ENCODE data around the gene KCNJ6. TPM values are rescaled to one million over a fixed set of nuclear protein-coding genes. Genes with fewer than 3 reads are reported as not detected.

KCNJ6 gene
- total and polyA plus RNA-seq, 2 of the 8 experiments (the other 6 are each of a cell fraction or from before 2014, with no cell fraction given): 0.51 to 1.2 TPM

DNA sequence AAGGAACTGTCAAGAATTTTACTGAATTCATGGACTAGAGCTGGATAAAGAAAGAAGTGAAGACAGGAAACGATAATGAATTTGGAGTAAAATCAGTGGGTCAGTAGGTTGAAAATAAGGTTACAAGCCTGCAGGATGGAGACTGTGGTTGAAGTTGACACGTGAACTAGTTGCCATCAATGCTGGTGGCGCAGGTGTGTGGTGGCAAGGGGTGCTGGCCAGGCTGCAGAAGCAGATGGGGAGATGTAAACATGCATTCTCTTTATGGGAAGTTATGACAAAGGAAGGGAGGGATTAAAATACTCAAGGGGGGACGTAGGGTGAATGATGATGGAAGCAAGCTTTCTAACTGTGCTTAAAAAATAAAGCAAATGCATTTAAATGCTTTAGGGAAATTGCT, 263.1 kb downstream of the KCNJ6 start:
- no peak overlapping the region for H3K27ac ChIP-seq (ENCODE audit: low read depth, low read length)
- H2BK5ac ChIP-seq (ENCODE audit: low read depth, low read length): no peak overlapping the region
- H3K14ac ChIP-seq (ENCODE audit: insufficient read length): no peak overlapping the region
- CTCF ChIA-PET (ENCODE audit: partially characterized antibody): interaction anchor here (1.0 to 1.6 kb wide), 3 partner anchors 8 to 47 kb away, joined by 3 to 5 read pairs (median 3); no protein-coding TSS in a partner anchor
- no peak for DNase-seq (ENCODE audit: low read depth in 1 of 2, low spot score in 2 of 2)
- H3K4me2 ChIP-seq (ENCODE audit: insufficient read depth in 1 of 2, low read depth in 2 of 2, low read length in 2 of 2): no peak overlapping the region
- H3K4me1 ChIP-seq (replicated peaks in 1 of 4; ENCODE audit: control insufficient read depth in 3 of 4, insufficient read depth in 4 of 4, low read length in 3 of 4): no peaks in the 10 kb centered on the region
- H2AK5ac ChIP-seq (ENCODE audit: low read depth, low read length): no peak overlapping the region
- no peaks in the 10 kb centered on the region for H4K20me1 ChIP-seq (replicated peaks in 1 of 2; ENCODE audit: control insufficient read depth in 1 of 2, insufficient read depth in 2 of 2, low read length in 2 of 2)
- no peak for FAIRE-seq
- H3K79me2 ChIP-seq (ENCODE audit: control insufficient read depth in 1 of 2, insufficient read depth in 2 of 2, low read length in 2 of 2): no peaks in the 10 kb centered on the region
- H3K23me2 ChIP-seq (ENCODE audit: low read depth, low read length): no peaks in the 10 kb centered on the region; the same call in 1 of the 2 replicates
- H4K5ac ChIP-seq (ENCODE audit: insufficient read length, low read depth, low read length): no peak overlapping the region
- WGBS, 2 experiments (ENCODE audit: extremely low coverage in 1 of 2, insufficient coverage in 1 of 2, insufficient read length in 1 of 2, insufficient replicate concordance in 2 of 2, low coverage in 1 of 2, low lambda C conversion rate in 2 of 2, missing lambda C conversion rate in 1 of 2): 92% methylated on average over 4 of the region's 4 CpGs; no CpG with 5 or more reads in 1 of the 2 experiments
- no peaks in the 10 kb centered on the region for H3K79me1 ChIP-seq (ENCODE audit: low read depth, low read length)
- no peak overlapping the region for H2AFZ ChIP-seq (ENCODE audit: low read length)
- H2BK20ac ChIP-seq (ENCODE audit: low read length): no peak overlapping the region
- H3K36me3 ChIP-seq (ENCODE audit: control insufficient read depth in 2 of 4, insufficient read depth in 4 of 4, low read length in 3 of 4): no peaks in the 10 kb centered on the region
- H3K18ac ChIP-seq (ENCODE audit: extremely low read depth, low read length): no peak overlapping the region
- no peaks in the 10 kb centered on the region for H3K27me3 ChIP-seq (replicated peaks in 1 of 4; ENCODE audit: control insufficient read depth in 3 of 4, extremely low read depth in 1 of 4, insufficient read depth in 3 of 4, low read length in 3 of 4)
- no peak overlapping the region for H4K91ac ChIP-seq (replicated peaks; ENCODE audit: insufficient read length, low read length)
- H2BK120ac ChIP-seq (replicated peaks; ENCODE audit: low read depth, low read length): no peak overlapping the region
- no peak overlapping the region for H3K4ac ChIP-seq (replicated peaks; ENCODE audit: insufficient read length, low read depth, low read length)
- no peak overlapping the region for H2BK15ac ChIP-seq (ENCODE audit: low read length)
- no peak overlapping the region for H3K4me3 ChIP-seq (ENCODE audit: extremely low read depth in 1 of 4, insufficient read depth in 2 of 4, low read depth in 3 of 4, low read length in 4 of 4)
- POLR2A ChIA-PET (ENCODE audit: partially characterized antibody): no interaction called here
- no peak overlapping the region for H3K56ac ChIP-seq (replicated peaks; ENCODE audit: insufficient read length, low read depth, low read length)
- H4K8ac ChIP-seq (ENCODE audit: extremely low read depth, insufficient read depth, low read length): no peak overlapping the region
- H3K9ac ChIP-seq (replicated peaks in 1 of 4; ENCODE audit: extremely low read depth in 1 of 4, low read depth in 3 of 4, low read length in 3 of 4): no peak overlapping the region
- no peak overlapping the region for H3K23ac ChIP-seq (ENCODE audit: insufficient read length)
- H3K9me3 ChIP-seq (ENCODE audit: insufficient read depth in 2 of 2, low read depth in 1 of 2, low read length in 1 of 2): no peaks in the 10 kb centered on the region; a peak in 1 of 4 replicates
- H2BK12ac ChIP-seq (ENCODE audit: low read depth, low read length): no peak overlapping the region
- no peak for TF ChIP-seq CHD1 (IDR thresholded peaks at IDR 0.05; ENCODE audit: low read depth, low read length)
- TF ChIP-seq JUN (IDR thresholded peaks at IDR 0.05; ENCODE audit: low read depth, low read length): no peak
- no peak for TF ChIP-seq CREB1 (IDR thresholded peaks at IDR 0.05)
- no peak for TF ChIP-seq YY1 (IDR thresholded peaks at IDR 0.05; ENCODE audit: low read depth, low read length)
- TF ChIP-seq TCF12 (IDR thresholded peaks at IDR 0.05; ENCODE audit: low read depth, low read length): no peak
- TF ChIP-seq FOSL1 (IDR thresholded peaks at IDR 0.05; ENCODE audit: insufficient read depth, low read depth, low read length): no peak
- TF ChIP-seq HDAC2 (IDR thresholded peaks at IDR 0.05; ENCODE audit: borderline replicate concordance in 1 of 2, low read depth in 2 of 2, low read length in 2 of 2): no peak
- no peak for TF ChIP-seq CEBPB (IDR thresholded peaks at IDR 0.05; ENCODE audit: low read depth, low read length)
- no peak for TF ChIP-seq CHD2 (IDR thresholded peaks at IDR 0.05; ENCODE audit: low read length)
- no peak for TF ChIP-seq BCL11A (IDR thresholded peaks at IDR 0.05; ENCODE audit: low read depth in 2 of 2, low read length in 2 of 2)
- TF ChIP-seq, protein P1, sequence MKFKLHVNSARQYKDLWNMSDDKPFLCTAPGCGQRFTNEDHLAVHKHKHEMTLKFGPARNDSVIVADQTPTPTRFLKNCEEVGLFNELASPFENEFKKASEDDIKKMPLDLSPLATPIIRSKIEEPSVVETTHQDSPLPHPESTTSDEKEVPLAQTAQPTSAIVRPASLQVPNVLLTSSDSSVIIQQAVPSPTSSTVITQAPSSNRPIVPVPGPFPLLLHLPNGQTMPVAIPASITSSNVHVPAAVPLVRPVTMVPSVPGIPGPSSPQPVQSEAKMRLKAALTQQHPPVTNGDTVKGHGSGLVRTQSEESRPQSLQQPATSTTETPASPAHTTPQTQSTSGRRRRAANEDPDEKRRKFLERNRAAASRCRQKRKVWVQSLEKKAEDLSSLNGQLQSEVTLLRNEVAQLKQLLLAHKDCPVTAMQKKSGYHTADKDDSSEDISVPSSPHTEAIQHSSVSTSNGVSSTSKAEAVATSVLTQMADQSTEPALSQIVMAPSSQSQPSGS (IDR thresholded peaks at IDR 0.05; ENCODE audit: low read length): no peak
- no peak for TF ChIP-seq CTBP2 (IDR thresholded peaks at IDR 0.05; ENCODE audit: borderline replicate concordance, insufficient read depth, insufficient read length, low read length)
- TF ChIP-seq CBX8 (IDR thresholded peaks at IDR 0.05; ENCODE audit: borderline replicate concordance, low read depth, low read length): no peak
